K562 (cell line): Measurements from ENCODE around the gene CCDC7. TPM values are rescaled to one million over a fixed set of nuclear protein-coding genes. Genes with fewer than 3 reads are reported as not detected.

Source experiments
- ARID1B ChIP-seq: fragments of 450-650 bp; IDR thresholded peaks from 2 replicates; pipeline ENCODE4 v1.6.1; 2016; ENCODE audit warnings: antibody characterized with exemption, mild to moderate bottlenecking, inconsistent platforms
- CHAMP1 ChIP-seq: fragments of 450-650 bp; IDR thresholded peaks from 2 replicates; pipeline ENCODE4 v1.6.1; 2016; ENCODE audit warnings: mild to moderate bottlenecking
- CLOCK ChIP-seq: fragments of 250-450 bp; sonication (Bioruptor Pico); IDR thresholded peaks from 2 replicates; pipeline ENCODE4 v1.4.0; 2020; ENCODE audit warnings: mild to moderate bottlenecking, moderate library complexity, borderline replicate concordance
- CREB1 ChIP-seq, 2 experiments: sonication (generic) in 1 of 2; formaldehyde crosslinking in 1 of 2; IDR thresholded peaks; 2 replicates each; pipeline versions ENCODE4 v1.6.1 to v1.8.0; 2012 to 2022; ENCODE audit warnings: inconsistent platforms in 1 of 2, mild to moderate bottlenecking in 1 of 2, missing genetic modification reagents in 1 of 2, moderate library complexity in 1 of 2
- FOXA3 ChIP-seq, 2 experiments: fragments of 450-650 bp in 1 of 2; sonication (generic) in 1 of 2; formaldehyde crosslinking; IDR thresholded peaks in 1 of 2; conservative IDR thresholded peaks in 1 of 2; 2 replicates each; pipeline versions ENCODE4 v1.4.0 to v1.8.0; 2020 to 2022; ENCODE audit warnings: mild to moderate bottlenecking in 2 of 2, missing genetic modification reagents in 1 of 2
- HDGF ChIP-seq: fragments of 450-650 bp; IDR thresholded peaks from 2 replicates; pipeline ENCODE4 v1.6.1; 2016
- KLF1 ChIP-seq: fragments of 450-650 bp; IDR thresholded peaks from 2 replicates; pipeline ENCODE4 v1.6.1; 2016; ENCODE audit warnings: missing genetic modification characterization, missing compliant biosample characterization
- MTA2 ChIP-seq: fragments of 450-650 bp; IDR thresholded peaks from 2 replicates; pipeline ENCODE4 v1.6.1; 2016; ENCODE audit warnings: low read depth
- MYC ChIP-seq, 2 experiments: fragments of 250-450 bp in 1 of 2; sonication (Bioruptor Pico) in 1 of 2; IDR thresholded peaks; 2 replicates each; pipeline versions ENCODE4 v1.5.1 to v1.6.1; 2012 to 2021; ENCODE audit warnings: low read depth in 2 of 2, borderline replicate concordance in 1 of 2, improper control_type of control experiment in 1 of 2, low read length in 1 of 2, mild to moderate bottlenecking in 1 of 2, moderate library complexity in 1 of 2
- POLR2G ChIP-seq: fragments of 200-400 bp; formaldehyde crosslinking; IDR thresholded peaks from 2 replicates; pipeline ENCODE4 v1.6.1; 2017; ENCODE audit warnings: low read depth, mild to moderate bottlenecking, antibody characterized with exemption, low read length, moderate library complexity
- PPARD ChIP-seq: fragments of 250-450 bp; sonication (Bioruptor Pico); IDR thresholded peaks from 2 replicates; pipeline ENCODE4 v1.8.0; 2022; ENCODE audit warnings: inconsistent platforms, mild to moderate bottlenecking, moderate library complexity
- SMARCC2 ChIP-seq: fragments of 450-650 bp; IDR thresholded peaks from 2 replicates; pipeline ENCODE4 v1.6.1; 2017; ENCODE audit warnings: antibody characterized with exemption, moderate library complexity, mild to moderate bottlenecking, low read depth
- SUPT5H ChIP-seq: fragments of 450-650 bp; IDR thresholded peaks from 2 replicates; pipeline ENCODE4 v1.6.1; 2016
- TAL1 ChIP-seq: fragments of 450-650 bp; IDR thresholded peaks from 2 replicates; pipeline ENCODE4 v1.6.1; 2016; ENCODE audit warnings: mild to moderate bottlenecking
- TCF3 ChIP-seq: sonication (generic); formaldehyde crosslinking; IDR thresholded peaks from 2 replicates; pipeline ENCODE4 v1.4.0; 2020; ENCODE audit warnings: mild to moderate bottlenecking, missing genetic modification reagents
- TEAD1 ChIP-seq, 2 experiments: fragments of 450-650 bp in 1 of 2; sonication (generic) in 1 of 2; formaldehyde crosslinking; IDR thresholded peaks; 2 replicates each; pipeline versions ENCODE4 v1.4.0 to v1.8.0; 2020 to 2022; ENCODE audit warnings: mild to moderate bottlenecking in 2 of 2, missing genetic modification reagents in 1 of 2
- TFAM ChIP-seq: fragments of 250-450 bp; sonication (Bioruptor Pico); conservative IDR thresholded peaks from 2 replicates; pipeline ENCODE4 v1.5.0; 2021; ENCODE audit warnings: mild to moderate bottlenecking, moderate library complexity
- THRB ChIP-seq: fragments of 450-650 bp; formaldehyde crosslinking; conservative IDR thresholded peaks from 2 replicates; pipeline ENCODE4 v1.4.0; 2022; ENCODE audit warnings: mild to moderate bottlenecking, missing genetic modification characterization
- TSC22D4 ChIP-seq: fragments of 450-650 bp; IDR thresholded peaks from 2 replicates; pipeline ENCODE4 v1.6.1; 2016; ENCODE audit warnings: missing genetic modification characterization, missing biosample characterization, control low read depth
- ZBTB1 ChIP-seq: sonication (generic); formaldehyde crosslinking; IDR thresholded peaks from 2 replicates; pipeline ENCODE4 v1.8.1; 2023; ENCODE audit warnings: missing genetic modification reagents, low read depth, mild to moderate bottlenecking, borderline replicate concordance
- ZBTB26 ChIP-seq: fragments of 450-650 bp; formaldehyde crosslinking; IDR thresholded peaks from 2 replicates; pipeline ENCODE4 v1.4.0; 2022; ENCODE audit warnings: missing genetic modification characterization
- ZNF12 ChIP-seq: sonication (generic); formaldehyde crosslinking; IDR thresholded peaks from 2 replicates; pipeline ENCODE4 v1.4.0; 2020; ENCODE audit warnings: mild to moderate bottlenecking, missing genetic modification reagents
- ZNF583 ChIP-seq: fragments of 250-450 bp; sonication (Bioruptor Pico); IDR thresholded peaks from 2 replicates; pipeline ENCODE4 v1.4.0; 2020
- polyA plus RNA-seq, 8 experiments: library from polyadenylated mRNA; depleted of rRNA in 4 of 8; stranded (reverse) in 5 of 8; unstranded in 3 of 8; fragments of >200 nt; fragmentation: Nextera tagmentation in 2 of 8; fragmentation: Illumina TruSeq in 1 of 8; extraction: Ambion mirVana in 2 of 8; extraction: Trizol in 1 of 8; gene quantifications; 2 replicates each; pipeline versions ENCODE4 v1.2.1 to v1.2.3, GENCODE V29; 2011 to 2014; ENCODE audit warnings: inconsistent platforms in 1 of 8, missing spikeins in 1 of 8
- total RNA-seq, 7 experiments: library from RNA; depleted of rRNA in 6 of 7; stranded (reverse); fragments of >200 nt in 6 of 7; fragmentation: Illumina TruSeq in 2 of 7; extraction: Trizol in 2 of 7; gene quantifications; 2 replicates each; pipeline versions ENCODE4 v1.2.1 to v1.2.3, GENCODE V29; 2011 to 2021; ENCODE audit warnings: low replicate concordance in 1 of 7

Gene CCDC7
- total and polyA plus RNA-seq, 9 of the 15 experiments (the other 6 are each of a cell fraction or from before 2014, with no cell fraction given), result 1.5 to 6.6 (median 2.7) TPM

- no peak for TF ChIP-seq ZBTB1
- TF ChIP-seq CHAMP1, result no peak
- TF ChIP-seq MYC (IDR thresholded peaks at IDR 0.05; ENCODE audit: low read depth, low read length), result no peak
- TF ChIP-seq MYC (CRISPR knock-in tag; IDR thresholded peaks at IDR 0.05; ENCODE audit: borderline replicate concordance, low read depth), result no peak
- no peak for TF ChIP-seq TSC22D4
- TF ChIP-seq SUPT5H, result no peak
- no peak for TF ChIP-seq KLF1
- TF ChIP-seq THRB, result no peak
- TF ChIP-seq TFAM (CRISPR knock-in tag), result no peak
- no peak for TF ChIP-seq TEAD1 (CRISPR knock-in tag; IDR thresholded peaks at IDR 0.05)
- TF ChIP-seq ZNF12, result no peak
- peak; percentile 47 for TF ChIP-seq MTA2
- TF ChIP-seq HDGF, result no peak
- no peak for TF ChIP-seq CLOCK
- TF ChIP-seq ZNF583 (CRISPR knock-in tag), result no peak
- no peak for TF ChIP-seq ZBTB26 (CRISPR knock-in tag)
- peak; percentile 82 for TF ChIP-seq ARID1B
- TF ChIP-seq PPARD (CRISPR knock-in tag), result no peak
- TF ChIP-seq TAL1, result peak; percentile 70
- no peak for TF ChIP-seq SMARCC2
- no peak for TF ChIP-seq FOXA3 (CRISPR knock-in tag; conservative IDR thresholded peaks at IDR 0.05 in 1 of 2, IDR thresholded peaks at IDR 0.05 in 1 of 2)
- TF ChIP-seq POLR2G, result no peak
- TF ChIP-seq TCF3 (CRISPR knock-in tag), result peak; percentile 66
- TF ChIP-seq CREB1 (IDR thresholded peaks at IDR 0.05), result no peak
- no peak for TF ChIP-seq CREB1 (CRISPR knock-in tag; IDR thresholded peaks at IDR 0.05)
Measured at GRCh38 chr10:32922170-32922569, 476.2 kb downstream of the CCDC7 start (continued).
